Esophagus muscularis mucosa (tissue), 3 donors: ENCODE data around the gene RUFY2.
"Not testable (repeated sequence)": the region's sequence is repeated elsewhere in the genome, so short reads cannot be mapped to it uniquely, and the experiment has no call there.

Experiments used
- POLR2A ChIP-seq: fragments of 450-650 bp; IDR thresholded peaks from one replicate; pipeline ENCODE4 v1.6.1; 2017; ENCODE audit warnings: antibody characterized with exemption, moderate library complexity, mild to moderate bottlenecking, low read depth
- TF ChIP-seq, protein P1 (sequence below), 3 experiments: fragments of 200-600 bp in 2 of 3; fragments of 450-650 bp in 1 of 3; sonication (generic) in 2 of 3; IDR thresholded peaks; one replicate each; pipeline ENCODE4 v1.5.1; 2017 to 2019; ENCODE audit warnings: antibody characterized with exemption in 3 of 3, mild to moderate bottlenecking in 2 of 3, moderate library complexity in 1 of 3

DNA sequence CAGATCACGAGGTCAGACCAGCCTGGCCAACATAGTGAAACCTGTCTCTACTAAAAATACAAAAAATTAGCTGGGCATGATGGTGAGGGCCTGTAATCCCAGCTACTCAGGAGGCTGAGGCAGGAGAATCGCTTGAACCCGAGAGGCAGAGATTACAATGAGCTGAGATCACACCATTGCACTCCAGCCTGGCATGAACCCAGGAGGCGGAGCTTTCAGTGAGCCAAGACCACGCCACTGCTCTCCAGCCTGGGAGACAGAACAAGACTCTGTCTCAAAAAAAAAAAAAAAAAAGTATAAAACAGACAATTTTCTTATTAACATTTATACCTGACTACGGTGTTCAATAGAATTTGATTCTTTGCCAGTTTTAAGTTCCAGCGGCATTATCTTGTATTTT lies 42.6 kb upstream of the RUFY2 start:
- TF ChIP-seq, protein P1, sequence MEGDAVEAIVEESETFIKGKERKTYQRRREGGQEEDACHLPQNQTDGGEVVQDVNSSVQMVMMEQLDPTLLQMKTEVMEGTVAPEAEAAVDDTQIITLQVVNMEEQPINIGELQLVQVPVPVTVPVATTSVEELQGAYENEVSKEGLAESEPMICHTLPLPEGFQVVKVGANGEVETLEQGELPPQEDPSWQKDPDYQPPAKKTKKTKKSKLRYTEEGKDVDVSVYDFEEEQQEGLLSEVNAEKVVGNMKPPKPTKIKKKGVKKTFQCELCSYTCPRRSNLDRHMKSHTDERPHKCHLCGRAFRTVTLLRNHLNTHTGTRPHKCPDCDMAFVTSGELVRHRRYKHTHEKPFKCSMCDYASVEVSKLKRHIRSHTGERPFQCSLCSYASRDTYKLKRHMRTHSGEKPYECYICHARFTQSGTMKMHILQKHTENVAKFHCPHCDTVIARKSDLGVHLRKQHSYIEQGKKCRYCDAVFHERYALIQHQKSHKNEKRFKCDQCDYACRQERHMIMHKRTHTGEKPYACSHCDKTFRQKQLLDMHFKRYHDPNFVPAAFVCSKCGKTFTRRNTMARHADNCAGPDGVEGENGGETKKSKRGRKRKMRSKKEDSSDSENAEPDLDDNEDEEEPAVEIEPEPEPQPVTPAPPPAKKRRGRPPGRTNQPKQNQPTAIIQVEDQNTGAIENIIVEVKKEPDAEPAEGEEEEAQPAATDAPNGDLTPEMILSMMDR (IDR thresholded peaks at IDR 0.05) = not testable (repeated sequence)
- not testable (repeated sequence) for TF ChIP-seq POLR2A
